DND-41 (cell line): Measurements from ENCODE around the gene EBI3.
"Not testable (repeated sequence)": the region's sequence is repeated elsewhere in the genome, so short reads cannot be mapped to it uniquely, and the experiment has no call there.

Experiments used
- ATAC-seq: fragments of 200-7000 bp; cut with Tn5 transposase; 3 replicates; pipeline ENCODE4 v1.9.1; 2021; ENCODE audit warnings: low read depth; ENCODE audit not compliant: insufficient read depth
- DNase-seq: peaks from one replicate; pipeline ENCODE4 v3.0.0-alpha.2; 2020
- H2AFZ ChIP-seq: 2 replicates; pipeline ENCODE4 v1.6.0; 2012; ENCODE audit warnings: low read depth, low read length
- H3K27ac ChIP-seq: 2 replicates; pipeline ENCODE4 v1.5.1; 2012; ENCODE audit warnings: low read length, inconsistent platforms
- H3K27me3 ChIP-seq: fragments of 200-600 bp; sonication (generic); 2 replicates; pipeline ENCODE4 v1.6.0; 2012; ENCODE audit warnings: low read length, mild to moderate bottlenecking, inconsistent platforms; ENCODE audit not compliant: insufficient read depth, poor library complexity
- H3K36me3 ChIP-seq: 2 replicates; pipeline ENCODE4 v1.5.1; 2012; ENCODE audit warnings: low read length, inconsistent platforms; ENCODE audit not compliant: insufficient read depth
- H3K4me1 ChIP-seq: 2 replicates; pipeline ENCODE4 v1.5.1; 2012; ENCODE audit warnings: mild to moderate bottlenecking, low read length; ENCODE audit not compliant: insufficient read depth
- H3K4me2 ChIP-seq: 2 replicates; pipeline ENCODE4 v1.6.0; 2012; ENCODE audit warnings: mild to moderate bottlenecking, moderate library complexity, low read length, inconsistent platforms; ENCODE audit not compliant: insufficient read depth
- H3K4me3 ChIP-seq, 2 experiments: fragments of 200-600 bp in 1 of 2; shearing (Covaris generic) in 1 of 2; 2 replicates each; pipeline ENCODE4 v1.5.1; 2012 to 2016; ENCODE audit warnings: inconsistent platforms in 2 of 2, low read length in 2 of 2, mild to moderate bottlenecking in 2 of 2, low read depth in 1 of 2, moderate library complexity in 1 of 2
- H3K79me2 ChIP-seq: 2 replicates; pipeline ENCODE4 v1.6.0; 2012; ENCODE audit warnings: low read length, inconsistent platforms; ENCODE audit not compliant: insufficient read depth
- H3K9ac ChIP-seq: 2 replicates; pipeline ENCODE4 v1.6.0; 2012; ENCODE audit warnings: low read depth, mild to moderate bottlenecking, inconsistent platforms, low read length, moderate library complexity
- H3K9me3 ChIP-seq: 2 replicates; pipeline ENCODE4 v1.5.1; 2012; ENCODE audit warnings: low read length, moderate library complexity, mild to moderate bottlenecking, inconsistent platforms; ENCODE audit not compliant: insufficient read depth, severe bottlenecking
- H4K20me1 ChIP-seq: 2 replicates; pipeline ENCODE4 v1.6.0; 2012; ENCODE audit warnings: low read length; ENCODE audit not compliant: insufficient read depth
- EZH2 ChIP-seq: IDR thresholded peaks from 3 replicates; pipeline ENCODE4 v1.6.1; 2012; ENCODE audit warnings: borderline replicate concordance, low read depth, mild to moderate bottlenecking, moderate library complexity, low read length, inconsistent platforms; ENCODE audit not compliant: severe bottlenecking
- TF ChIP-seq, protein P1 (sequence below): IDR thresholded peaks from 2 replicates; pipeline ENCODE4 v1.5.1; 2012; ENCODE audit warnings: borderline replicate concordance, low read length, moderate library complexity, mild to moderate bottlenecking; ENCODE audit not compliant: poor library complexity, severe bottlenecking; ENCODE audit errors: extremely low read depth

EBI3 gene

DNA sequence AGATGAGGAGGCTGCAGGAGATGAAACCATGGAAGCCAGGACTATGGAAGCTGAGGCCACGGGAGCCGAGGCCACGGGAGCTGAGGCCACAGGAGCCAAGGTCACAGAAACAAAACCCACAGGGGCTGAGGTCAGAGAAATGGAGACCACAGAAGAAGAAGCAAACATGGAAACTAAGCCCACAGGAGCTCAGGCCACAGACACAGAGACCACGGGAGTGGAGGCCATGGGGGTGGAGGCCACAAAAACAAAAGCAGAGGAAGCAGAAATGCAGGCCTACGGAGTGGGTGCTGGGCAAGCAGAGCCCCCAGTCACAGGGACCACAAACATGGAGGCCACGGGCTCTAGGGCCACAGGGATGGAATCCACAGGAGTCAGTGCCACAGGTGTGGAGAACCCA lies 12.5 kb upstream of the EBI3 start:
- no peak for ATAC-seq
- no peaks in the 10 kb centered on the region for H3K9me3 ChIP-seq
- no peak for TF ChIP-seq EZH2
- TF ChIP-seq, protein P1, sequence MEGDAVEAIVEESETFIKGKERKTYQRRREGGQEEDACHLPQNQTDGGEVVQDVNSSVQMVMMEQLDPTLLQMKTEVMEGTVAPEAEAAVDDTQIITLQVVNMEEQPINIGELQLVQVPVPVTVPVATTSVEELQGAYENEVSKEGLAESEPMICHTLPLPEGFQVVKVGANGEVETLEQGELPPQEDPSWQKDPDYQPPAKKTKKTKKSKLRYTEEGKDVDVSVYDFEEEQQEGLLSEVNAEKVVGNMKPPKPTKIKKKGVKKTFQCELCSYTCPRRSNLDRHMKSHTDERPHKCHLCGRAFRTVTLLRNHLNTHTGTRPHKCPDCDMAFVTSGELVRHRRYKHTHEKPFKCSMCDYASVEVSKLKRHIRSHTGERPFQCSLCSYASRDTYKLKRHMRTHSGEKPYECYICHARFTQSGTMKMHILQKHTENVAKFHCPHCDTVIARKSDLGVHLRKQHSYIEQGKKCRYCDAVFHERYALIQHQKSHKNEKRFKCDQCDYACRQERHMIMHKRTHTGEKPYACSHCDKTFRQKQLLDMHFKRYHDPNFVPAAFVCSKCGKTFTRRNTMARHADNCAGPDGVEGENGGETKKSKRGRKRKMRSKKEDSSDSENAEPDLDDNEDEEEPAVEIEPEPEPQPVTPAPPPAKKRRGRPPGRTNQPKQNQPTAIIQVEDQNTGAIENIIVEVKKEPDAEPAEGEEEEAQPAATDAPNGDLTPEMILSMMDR: no peak

DNA sequence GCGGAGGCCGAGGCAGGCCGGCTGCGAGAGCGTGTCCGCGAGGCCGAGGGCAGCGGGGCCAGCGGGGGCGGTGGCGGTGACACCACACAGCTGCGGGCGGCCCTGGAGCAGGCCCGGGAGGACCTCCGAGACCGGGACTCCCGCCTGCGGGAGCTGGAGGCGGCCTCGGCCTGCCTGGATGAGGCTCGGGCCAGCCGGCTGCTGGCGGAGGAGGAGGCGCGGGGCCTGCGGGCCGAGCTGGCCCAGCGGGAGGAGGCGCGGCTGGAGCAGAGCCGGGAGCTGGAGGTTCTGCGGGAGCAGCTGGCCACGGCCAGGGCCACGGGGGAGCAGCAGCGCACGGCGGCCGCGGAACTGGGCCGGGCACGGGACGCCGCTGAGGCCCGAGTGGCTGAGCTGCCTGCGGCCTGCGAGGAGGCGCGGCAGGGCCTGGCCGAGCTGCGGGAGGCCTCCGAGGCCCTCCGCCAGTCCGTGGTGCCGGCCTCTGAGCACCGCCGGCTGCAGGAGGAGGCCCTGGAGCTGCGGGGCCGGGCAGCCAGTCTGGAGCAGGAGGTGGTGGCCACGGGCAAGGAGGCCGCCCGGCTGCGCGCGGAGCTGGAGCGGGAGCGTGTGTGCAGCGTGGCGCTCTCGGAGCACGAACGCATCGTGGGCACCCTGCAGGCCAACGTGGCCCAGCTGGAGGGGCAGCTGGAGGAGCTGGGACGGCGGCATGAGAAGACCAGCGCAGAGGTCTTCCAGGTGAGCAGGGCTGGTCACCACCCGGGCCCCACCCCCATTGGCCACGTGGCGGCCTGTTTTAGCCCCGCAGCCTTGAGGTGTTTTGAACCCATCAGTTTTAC lies 11.7 kb upstream of the EBI3 start:
- no peaks in the 10 kb centered on the region for H3K9me3 ChIP-seq
- H3K4me2 ChIP-seq: no peak overlapping the region
- no peak overlapping the region for H3K27ac ChIP-seq
- H3K27me3 ChIP-seq: no peaks in the 10 kb centered on the region
- H3K4me3 ChIP-seq: no peak overlapping the region
- no peak overlapping the region for H3K9ac ChIP-seq
- H3K4me1 ChIP-seq: no peaks in the 10 kb centered on the region
- no peaks in the 10 kb centered on the region for H3K36me3 ChIP-seq
- no peak overlapping the region for H2AFZ ChIP-seq
- DNase-seq (no peak), ATAC-seq (no peak)
- TF ChIP-seq EZH2: no peak
- TF ChIP-seq, protein P1: no peak
- no peaks in the 10 kb centered on the region for H4K20me1 ChIP-seq
- no peaks in the 10 kb centered on the region for H3K79me2 ChIP-seq

More for the DNA sequence above, 12.5 kb upstream of the EBI3 start:
- no peak for DNase-seq
- 0 out of 2 replicates have a peak, but pooled peaks cover 4% of the 10 kb centered on the region for H4K20me1 ChIP-seq
- H3K4me3 ChIP-seq: no peak overlapping the region
- H3K4me2 ChIP-seq: no peak overlapping the region
- H2AFZ ChIP-seq: no peak overlapping the region
- no peaks in the 10 kb centered on the region for H3K79me2 ChIP-seq
- H3K9ac ChIP-seq: no peak overlapping the region
- H3K4me1 ChIP-seq: no peaks in the 10 kb centered on the region
- no peaks in the 10 kb centered on the region for H3K27me3 ChIP-seq
- no peak overlapping the region for H3K27ac ChIP-seq
- H3K36me3 ChIP-seq: no peaks in the 10 kb centered on the region

DNA sequence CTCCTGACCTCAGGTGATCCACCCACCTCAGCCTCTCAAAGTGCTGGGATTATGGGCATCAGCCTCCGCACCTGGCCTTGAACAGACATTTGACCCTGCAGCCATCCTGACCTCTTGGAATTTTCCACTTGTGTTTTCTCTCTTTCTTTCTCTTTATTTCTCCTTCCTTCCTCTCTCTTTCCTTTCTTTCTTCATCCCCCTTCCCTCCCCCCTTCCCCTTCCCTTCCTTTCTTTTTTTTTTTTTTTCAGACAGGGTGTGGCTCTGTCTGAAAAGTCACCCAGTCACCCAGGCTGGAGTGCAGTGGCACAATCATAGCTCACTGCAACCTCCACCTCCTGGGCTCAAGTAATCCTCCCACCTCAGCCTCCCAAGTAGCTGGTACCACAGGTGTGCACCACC lies 10.8 kb upstream of the EBI3 start:
- H3K4me3 ChIP-seq, ATAC-seq, DNase-seq, H3K27ac ChIP-seq, H3K27me3 ChIP-seq, H2AFZ ChIP-seq, H3K4me1 ChIP-seq, H3K4me2 ChIP-seq, H3K9me3 ChIP-seq, H4K20me1 ChIP-seq, H3K9ac ChIP-seq, H3K79me2 ChIP-seq, H3K36me3 ChIP-seq: not testable (repeated sequence)

GRCh38 chr19:4220188-4220587 lies 9.1 kb upstream of the EBI3 start:
- no peak overlapping the region for H3K27ac ChIP-seq
- ATAC-seq (no peak), DNase-seq (no peak)
- H3K4me2 ChIP-seq: no peak overlapping the region
- no peaks in the 10 kb centered on the region for H3K27me3 ChIP-seq
- no peaks in the 10 kb centered on the region for H3K79me2 ChIP-seq
- no peaks in the 10 kb centered on the region for H3K9me3 ChIP-seq
- TF ChIP-seq, protein P1: no peak
- TF ChIP-seq EZH2: no peak
- no peaks in the 10 kb centered on the region for H3K4me1 ChIP-seq
- no peaks in the 10 kb centered on the region for H3K36me3 ChIP-seq
- no peak overlapping the region for H3K9ac ChIP-seq
- H2AFZ ChIP-seq: no peak overlapping the region
- H4K20me1 ChIP-seq: no peaks in the 10 kb centered on the region
- no peak overlapping the region for H3K4me3 ChIP-seq
